LNCAP (cell line): ENCODE results near the gene SUCLA2.

Experiments
- TF ChIP-seq, protein P1 (sequence below): fragments of 450-650 bp; IDR thresholded peaks from 2 replicates; pipeline ENCODE4 v1.5.1; 2017; ENCODE audit warnings: mild to moderate bottlenecking

Gene SUCLA2

DNA sequence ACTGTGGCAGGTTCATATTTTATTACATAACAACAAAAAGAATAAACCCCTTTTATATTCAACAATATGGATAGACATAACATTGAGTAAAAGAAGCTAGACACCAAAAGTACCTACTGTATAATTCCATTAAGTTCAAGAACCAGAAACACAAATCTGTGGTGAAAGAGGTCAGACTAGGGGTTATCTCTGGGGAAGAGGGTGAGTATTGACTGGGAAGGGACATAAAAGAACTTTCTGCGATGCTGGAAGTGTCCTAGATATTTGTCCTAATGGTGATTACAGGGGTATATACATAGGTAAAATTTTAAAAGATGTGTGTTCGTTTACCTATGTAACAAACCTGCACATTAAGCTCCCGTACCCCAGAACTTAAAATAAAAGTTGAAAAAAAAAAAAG is 103.0 kb downstream of the SUCLA2 start:
- TF ChIP-seq, protein P1, sequence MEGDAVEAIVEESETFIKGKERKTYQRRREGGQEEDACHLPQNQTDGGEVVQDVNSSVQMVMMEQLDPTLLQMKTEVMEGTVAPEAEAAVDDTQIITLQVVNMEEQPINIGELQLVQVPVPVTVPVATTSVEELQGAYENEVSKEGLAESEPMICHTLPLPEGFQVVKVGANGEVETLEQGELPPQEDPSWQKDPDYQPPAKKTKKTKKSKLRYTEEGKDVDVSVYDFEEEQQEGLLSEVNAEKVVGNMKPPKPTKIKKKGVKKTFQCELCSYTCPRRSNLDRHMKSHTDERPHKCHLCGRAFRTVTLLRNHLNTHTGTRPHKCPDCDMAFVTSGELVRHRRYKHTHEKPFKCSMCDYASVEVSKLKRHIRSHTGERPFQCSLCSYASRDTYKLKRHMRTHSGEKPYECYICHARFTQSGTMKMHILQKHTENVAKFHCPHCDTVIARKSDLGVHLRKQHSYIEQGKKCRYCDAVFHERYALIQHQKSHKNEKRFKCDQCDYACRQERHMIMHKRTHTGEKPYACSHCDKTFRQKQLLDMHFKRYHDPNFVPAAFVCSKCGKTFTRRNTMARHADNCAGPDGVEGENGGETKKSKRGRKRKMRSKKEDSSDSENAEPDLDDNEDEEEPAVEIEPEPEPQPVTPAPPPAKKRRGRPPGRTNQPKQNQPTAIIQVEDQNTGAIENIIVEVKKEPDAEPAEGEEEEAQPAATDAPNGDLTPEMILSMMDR = no peak

DNA sequence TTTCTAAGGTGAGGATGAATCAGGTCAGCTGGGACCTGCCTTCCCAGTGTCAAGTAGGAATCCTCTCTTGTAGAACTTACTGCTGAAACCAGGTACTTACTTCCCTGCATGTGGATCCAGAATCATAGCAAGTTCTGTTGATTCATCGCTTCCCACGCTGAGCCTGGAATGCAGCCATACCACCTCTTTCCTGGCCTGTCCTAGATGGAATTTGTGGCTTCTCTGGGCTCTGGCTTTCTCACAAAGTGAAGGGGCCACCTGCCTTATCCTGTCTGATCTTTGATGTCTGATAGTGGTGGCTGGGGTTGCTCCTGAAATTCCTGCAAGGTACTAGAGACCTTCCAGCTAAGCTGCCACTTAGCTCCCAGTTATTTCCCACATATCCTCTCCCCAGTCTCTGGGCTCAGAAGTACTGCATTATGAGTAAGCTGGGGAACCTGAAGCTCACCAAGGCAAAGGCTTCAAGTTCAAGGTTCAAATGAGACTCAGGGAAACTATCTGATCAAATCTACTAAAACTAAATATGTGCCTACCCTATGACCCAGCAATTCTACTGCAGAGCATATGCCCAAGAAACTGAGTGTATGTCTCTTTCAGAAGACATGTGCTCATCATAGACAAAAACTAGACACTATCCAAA is 103.5 kb downstream of the SUCLA2 start:
- TF ChIP-seq, protein P1 = no peak

DNA sequence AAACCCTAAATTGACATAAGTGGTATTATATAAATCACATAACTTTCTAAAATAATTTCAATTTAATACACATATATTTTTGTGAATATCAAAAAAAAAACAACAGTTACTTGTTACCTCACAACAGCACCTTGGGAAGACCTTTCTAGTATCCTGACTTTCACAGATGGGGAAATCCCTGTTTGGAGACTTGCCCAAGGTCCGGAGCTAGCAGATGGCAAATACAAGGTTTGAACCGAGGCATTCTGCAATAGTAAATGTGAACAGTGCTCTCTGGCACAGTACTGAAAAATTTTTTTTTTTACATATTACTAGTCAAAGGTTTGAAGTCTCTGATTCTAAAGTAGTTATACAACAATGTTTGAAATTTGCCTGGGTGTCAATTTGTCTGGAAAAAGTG is 104.5 kb downstream of the SUCLA2 start:
- TF ChIP-seq, protein P1 = no peak

DNA sequence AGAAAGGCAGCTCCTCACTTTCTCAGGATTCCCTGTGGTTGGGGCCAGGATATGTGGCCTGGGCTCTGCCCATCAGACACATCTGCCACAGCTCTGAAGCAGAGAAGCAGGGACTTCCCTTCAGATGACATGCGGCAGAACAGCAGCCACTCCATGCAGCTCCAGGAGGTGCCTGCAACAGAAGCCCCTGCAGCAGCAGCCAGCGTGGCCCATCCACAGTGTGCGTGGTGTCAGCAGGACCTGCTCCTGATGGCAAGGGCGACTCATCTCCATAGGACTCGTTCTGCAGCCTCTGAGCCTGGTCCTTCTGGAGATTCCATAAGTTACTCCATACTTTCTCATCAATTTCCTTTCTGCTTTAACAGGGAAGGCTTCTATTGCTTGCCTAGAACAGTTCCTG is 105.0 kb downstream of the SUCLA2 start:
- TF ChIP-seq, protein P1 = no peak

DNA sequence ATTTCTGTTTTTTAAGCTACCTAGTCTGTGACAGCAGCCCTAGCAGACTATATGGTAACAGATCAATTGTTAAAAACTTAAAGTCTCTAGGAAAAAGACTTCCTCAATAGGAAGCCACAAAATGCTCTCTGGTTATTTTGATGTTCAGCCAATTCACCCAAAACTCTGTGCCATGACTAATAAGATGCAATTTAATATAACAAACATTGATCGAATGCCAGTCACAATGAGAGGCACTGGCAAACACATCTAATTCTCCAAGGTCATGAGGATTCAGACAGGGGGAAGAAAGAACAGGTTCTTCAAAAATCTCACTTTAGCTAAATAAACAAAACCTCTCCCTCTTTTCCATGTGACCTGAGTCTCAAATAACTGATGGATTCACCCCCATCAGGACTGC is 107.5 kb downstream of the SUCLA2 start:
- TF ChIP-seq, protein P1 = no peak
